Gastroesophageal sphincter (tissue), 3 donors: ENCODE data around the gene STPG4.

ENCODE experiments used
- CTCF ChIP-seq, 4 experiments: fragments of 200-600 bp in 2 of 4; fragments of 450-650 bp in 2 of 4; sonication (generic) in 1 of 4; IDR thresholded peaks; one replicate each; pipeline ENCODE4 v1.5.1; 2017 to 2019; ENCODE audit warnings: antibody characterized with exemption in 4 of 4, mild to moderate bottlenecking in 2 of 4, moderate library complexity in 2 of 4
- EP300 ChIP-seq: sonication (generic); formaldehyde crosslinking; IDR thresholded peaks from one replicate; pipeline ENCODE4 v1.6.1; 2017; ENCODE audit warnings: antibody characterized with exemption, mild to moderate bottlenecking
- POLR2A ChIP-seq, 2 donors: fragments of 450-650 bp; IDR thresholded peaks; one replicate each; pipeline ENCODE4 v1.6.1; 2017; ENCODE audit warnings: antibody characterized with exemption in 2 of 2, mild to moderate bottlenecking in 2 of 2, moderate library complexity in 1 of 2
- POLR2AphosphoS5 ChIP-seq: sonication (generic); formaldehyde crosslinking; IDR thresholded peaks from one replicate; pipeline ENCODE4 v1.6.1; 2017; ENCODE audit warnings: antibody characterized with exemption

GRCh38 chr2:47109007-47109375 lies 46.1 kb downstream of the STPG4 start:
- TF ChIP-seq POLR2A (IDR thresholded peaks at IDR 0.05) (no peak), CTCF (IDR thresholded peaks at IDR 0.05) (no peak), EP300 (no peak), POLR2AphosphoS5 (no peak)
